H1 (cell line): ENCODE results near the gene SPIRE1.

ENCODE experiments used
- CREB1 ChIP-seq: IDR thresholded peaks from 2 replicates; pipeline ENCODE4 v1.6.1; 2012; ENCODE audit warnings: inconsistent platforms
- EP300 ChIP-seq, 2 experiments: IDR thresholded peaks; 1 replicate in 1 of 2; 2 replicates in 1 of 2; pipeline ENCODE4 v1.6.1; 2011 to 2012; ENCODE audit warnings: low read depth in 2 of 2, low read length in 2 of 2, mild to moderate bottlenecking in 2 of 2, borderline replicate concordance in 1 of 2, inconsistent platforms in 1 of 2, moderate library complexity in 1 of 2
- EZH2 ChIP-seq: fragments of 200-600 bp; sonication (generic); IDR thresholded peaks from 2 replicates; pipeline ENCODE4 v1.7.1; 2012; ENCODE audit warnings: low read depth, mild to moderate bottlenecking, moderate library complexity, low read length, inconsistent platforms; ENCODE audit not compliant: severe bottlenecking
- POLR2A ChIP-seq, 2 experiments: IDR thresholded peaks; 1 replicate in 1 of 2; 2 replicates in 1 of 2; pipeline ENCODE4 v1.6.1; 2011; ENCODE audit warnings: low read depth in 2 of 2, low read length in 2 of 2, mild to moderate bottlenecking in 2 of 2; ENCODE audit errors: control extremely low read depth in 1 of 2
- POLR2AphosphoS5 ChIP-seq: IDR thresholded peaks from 2 replicates; pipeline ENCODE4 v1.6.1; 2011; ENCODE audit warnings: low read depth, low read length
- SUZ12 ChIP-seq: fragments of 200-600 bp; sonication (generic); IDR thresholded peaks from 2 replicates; pipeline ENCODE4 v1.6.1; 2012; ENCODE audit warnings: mild to moderate bottlenecking, inconsistent platforms, low read length, moderate library complexity, mixed read lengths
- YY1 ChIP-seq: IDR thresholded peaks from 2 replicates; pipeline ENCODE4 v1.6.1; 2011; ENCODE audit warnings: low read depth, mild to moderate bottlenecking, low read length
- ZNF274 ChIP-seq: IDR thresholded peaks from 2 replicates; pipeline ENCODE4 v1.7.0; 2012; ENCODE audit warnings: low read length, borderline replicate concordance; ENCODE audit errors: extremely low read depth
- TF ChIP-seq, protein P1 (sequence below), 3 experiments: IDR thresholded peaks; 1 replicate in 2 of 3; 2 replicates in 1 of 3; pipeline versions ENCODE4 v1.5.1 to v1.6.1; 2011; ENCODE audit warnings: low read length in 3 of 3, mild to moderate bottlenecking in 3 of 3, inconsistent platforms in 2 of 3, low read depth in 1 of 3, moderate library complexity in 1 of 3; ENCODE audit not compliant: insufficient read depth in 1 of 3; ENCODE audit errors: control extremely low read depth in 1 of 3

GRCh38 chr18:12654971-12655370, 2.9 kb downstream of the SPIRE1 start:
- TF ChIP-seq POLR2AphosphoS5 = no peak
- no peak for TF ChIP-seq YY1
- no peak for TF ChIP-seq POLR2A (IDR thresholded peaks at IDR 0.05; ENCODE audit: control extremely low read depth in 1 of 2, low read depth in 2 of 2, low read length in 2 of 2)
- TF ChIP-seq ZNF274 = no peak
- TF ChIP-seq, protein P1, sequence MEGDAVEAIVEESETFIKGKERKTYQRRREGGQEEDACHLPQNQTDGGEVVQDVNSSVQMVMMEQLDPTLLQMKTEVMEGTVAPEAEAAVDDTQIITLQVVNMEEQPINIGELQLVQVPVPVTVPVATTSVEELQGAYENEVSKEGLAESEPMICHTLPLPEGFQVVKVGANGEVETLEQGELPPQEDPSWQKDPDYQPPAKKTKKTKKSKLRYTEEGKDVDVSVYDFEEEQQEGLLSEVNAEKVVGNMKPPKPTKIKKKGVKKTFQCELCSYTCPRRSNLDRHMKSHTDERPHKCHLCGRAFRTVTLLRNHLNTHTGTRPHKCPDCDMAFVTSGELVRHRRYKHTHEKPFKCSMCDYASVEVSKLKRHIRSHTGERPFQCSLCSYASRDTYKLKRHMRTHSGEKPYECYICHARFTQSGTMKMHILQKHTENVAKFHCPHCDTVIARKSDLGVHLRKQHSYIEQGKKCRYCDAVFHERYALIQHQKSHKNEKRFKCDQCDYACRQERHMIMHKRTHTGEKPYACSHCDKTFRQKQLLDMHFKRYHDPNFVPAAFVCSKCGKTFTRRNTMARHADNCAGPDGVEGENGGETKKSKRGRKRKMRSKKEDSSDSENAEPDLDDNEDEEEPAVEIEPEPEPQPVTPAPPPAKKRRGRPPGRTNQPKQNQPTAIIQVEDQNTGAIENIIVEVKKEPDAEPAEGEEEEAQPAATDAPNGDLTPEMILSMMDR (IDR thresholded peaks at IDR 0.05; ENCODE audit: control extremely low read depth in 1 of 3, insufficient read depth in 1 of 3, low read depth in 1 of 3, low read length in 3 of 3) = no peak
- TF ChIP-seq EZH2 = no peak
- TF ChIP-seq EP300 (IDR thresholded peaks at IDR 0.05; ENCODE audit: borderline replicate concordance in 1 of 2, low read depth in 2 of 2, low read length in 2 of 2) = no peak
- TF ChIP-seq CREB1 = no peak
- no peak for TF ChIP-seq SUZ12
